HepG2 (cell line): ENCODE results near the gene EGLN1. TPM values are rescaled to one million over a fixed set of nuclear protein-coding genes. Genes with fewer than 3 reads are reported as not detected.

Experiments
- ASH2L ChIP-seq: fragments of 300-600, 200-600 bp; sonication (generic); IDR thresholded peaks from 2 replicates; pipeline ENCODE4 v1.7.0; 2017; ENCODE audit warnings: low read depth, mild to moderate bottlenecking, moderate library complexity, mixed read lengths, low read length; ENCODE audit not compliant: insufficient read length
- BRCA1 ChIP-seq: sonication (generic); formaldehyde crosslinking; IDR thresholded peaks from 2 replicates; pipeline ENCODE4 v1.4.0; 2020; ENCODE audit warnings: missing genetic modification reagents
- FOXJ3 ChIP-seq: sonication (generic); formaldehyde crosslinking; IDR thresholded peaks from 2 replicates; pipeline ENCODE4 v1.4.0; 2020; ENCODE audit warnings: missing genetic modification reagents, mild to moderate bottlenecking, borderline replicate concordance
- HOXA3 ChIP-seq: sonication (generic); formaldehyde crosslinking; IDR thresholded peaks from 2 replicates; pipeline ENCODE4 v1.5.0; 2020; ENCODE audit warnings: missing genetic modification reagents
- MED8 ChIP-seq: sonication (generic); formaldehyde crosslinking; IDR thresholded peaks from 2 replicates; pipeline ENCODE4 v1.8.1; 2023; ENCODE audit warnings: mild to moderate bottlenecking, missing genetic modification reagents; ENCODE audit not compliant: insufficient replicate concordance
- PAX8 ChIP-seq: sonication (generic); formaldehyde crosslinking; IDR thresholded peaks from 2 replicates; pipeline ENCODE4 v1.8.0; 2022; ENCODE audit warnings: mild to moderate bottlenecking, missing genetic modification reagents, borderline replicate concordance
- YEATS2 ChIP-seq: sonication (generic); formaldehyde crosslinking; IDR thresholded peaks from 2 replicates; pipeline ENCODE4 v1.4.0; 2020; ENCODE audit warnings: missing genetic modification reagents, borderline replicate concordance
- YEATS4 ChIP-seq: sonication (generic); formaldehyde crosslinking; IDR thresholded peaks from 2 replicates; pipeline ENCODE4 v1.4.0; 2020; ENCODE audit warnings: missing genetic modification reagents, borderline replicate concordance
- ZFAT ChIP-seq: sonication (generic); formaldehyde crosslinking; conservative IDR thresholded peaks from 2 replicates; pipeline ENCODE4 v1.8.1; 2023; ENCODE audit warnings: missing genetic modification reagents, inconsistent platforms
- ZFP90 ChIP-seq: sonication (generic); formaldehyde crosslinking; IDR thresholded peaks from 2 replicates; pipeline ENCODE4 v1.8.0; 2022; ENCODE audit warnings: missing genetic modification reagents, mild to moderate bottlenecking, inconsistent platforms, borderline replicate concordance
- ZMYM4 ChIP-seq: sonication (generic); formaldehyde crosslinking; IDR thresholded peaks from 2 replicates; pipeline ENCODE4 v1.8.1; 2023; ENCODE audit warnings: mild to moderate bottlenecking, missing genetic modification reagents
- ZNF225 ChIP-seq: sonication (generic); formaldehyde crosslinking; IDR thresholded peaks from 2 replicates; pipeline ENCODE4 v1.4.0; 2020; ENCODE audit warnings: mild to moderate bottlenecking, missing genetic modification reagents
- ZNF263 ChIP-seq: sonication (generic); formaldehyde crosslinking; IDR thresholded peaks from 2 replicates; pipeline ENCODE4 v1.4.0; 2020; ENCODE audit warnings: missing genetic modification reagents
- ZNF333 ChIP-seq: sonication (generic); formaldehyde crosslinking; IDR thresholded peaks from 2 replicates; pipeline ENCODE4 v1.4.0; 2020; ENCODE audit warnings: mild to moderate bottlenecking, missing genetic modification reagents, borderline replicate concordance
- ZNF562 ChIP-seq: sonication (generic); formaldehyde crosslinking; IDR thresholded peaks from 2 replicates; pipeline ENCODE4 v1.8.0; 2022; ENCODE audit warnings: missing genetic modification reagents, borderline replicate concordance
- ZNF605 ChIP-seq: sonication (generic); formaldehyde crosslinking; IDR thresholded peaks from 2 replicates; pipeline ENCODE4 v1.8.0; 2022; ENCODE audit warnings: mild to moderate bottlenecking, missing genetic modification reagents
- ZNF788 ChIP-seq: sonication (generic); formaldehyde crosslinking; IDR thresholded peaks from 2 replicates; pipeline ENCODE4 v1.5.0; 2020; ENCODE audit warnings: mild to moderate bottlenecking, missing genetic modification reagents, borderline replicate concordance
- polyA plus RNA-seq, 8 experiments: library from polyadenylated mRNA; depleted of rRNA in 3 of 8; stranded (reverse) in 7 of 8; unstranded in 1 of 8; fragments of >200 nt; fragmentation: Illumina TruSeq in 4 of 8; extraction: Trizol in 4 of 8; gene quantifications; 2 replicates each; pipeline versions ENCODE4 v1.2.1 to v1.2.3, GENCODE V29; 2011 to 2016; ENCODE audit warnings: low read depth in 4 of 8, missing spikeins in 1 of 8, mixed read lengths in 1 of 8; ENCODE audit not compliant: insufficient read depth in 1 of 8
- total RNA-seq, 5 experiments: library from RNA; depleted of rRNA; stranded (reverse); fragments of >200 nt; fragmentation: Illumina TruSeq; extraction: Trizol; gene quantifications; 2 replicates each; pipeline ENCODE4 v1.2.3, GENCODE V29; 2016; ENCODE audit warnings: low read depth in 1 of 5
- TF ChIP-seq, protein P1 (sequence below): sonication (generic); formaldehyde crosslinking; IDR thresholded peaks from 2 replicates; pipeline ENCODE4 v1.5.1; 2020; ENCODE audit warnings: mild to moderate bottlenecking, missing genetic modification reagents, moderate library complexity
- TF ChIP-seq, protein P2 (sequence below): sonication (generic); formaldehyde crosslinking; IDR thresholded peaks from 2 replicates; pipeline ENCODE4 v1.4.0; 2020; ENCODE audit warnings: mild to moderate bottlenecking, missing genetic modification reagents
- TF ChIP-seq, protein P3 (sequence below): sonication (generic); formaldehyde crosslinking; IDR thresholded peaks from 2 replicates; pipeline ENCODE4 v1.8.1; 2023; ENCODE audit warnings: mild to moderate bottlenecking, missing genetic modification reagents, borderline replicate concordance
- TF ChIP-seq, protein P4 (sequence below): IDR thresholded peaks from 2 replicates; pipeline ENCODE4 v1.6.1; 2016; ENCODE audit warnings: low read depth, borderline replicate concordance
- TF ChIP-seq, protein P5 (sequence below): sonication (generic); formaldehyde crosslinking; conservative IDR thresholded peaks from 2 replicates; pipeline ENCODE4 v1.5.0; 2020; ENCODE audit warnings: missing genetic modification reagents

Gene EGLN1
- total and polyA plus RNA-seq, 2 of the 13 experiments (the other 11 are each of a cell fraction or from before 2014, with no cell fraction given): 34.4 to 44.1 TPM

DNA sequence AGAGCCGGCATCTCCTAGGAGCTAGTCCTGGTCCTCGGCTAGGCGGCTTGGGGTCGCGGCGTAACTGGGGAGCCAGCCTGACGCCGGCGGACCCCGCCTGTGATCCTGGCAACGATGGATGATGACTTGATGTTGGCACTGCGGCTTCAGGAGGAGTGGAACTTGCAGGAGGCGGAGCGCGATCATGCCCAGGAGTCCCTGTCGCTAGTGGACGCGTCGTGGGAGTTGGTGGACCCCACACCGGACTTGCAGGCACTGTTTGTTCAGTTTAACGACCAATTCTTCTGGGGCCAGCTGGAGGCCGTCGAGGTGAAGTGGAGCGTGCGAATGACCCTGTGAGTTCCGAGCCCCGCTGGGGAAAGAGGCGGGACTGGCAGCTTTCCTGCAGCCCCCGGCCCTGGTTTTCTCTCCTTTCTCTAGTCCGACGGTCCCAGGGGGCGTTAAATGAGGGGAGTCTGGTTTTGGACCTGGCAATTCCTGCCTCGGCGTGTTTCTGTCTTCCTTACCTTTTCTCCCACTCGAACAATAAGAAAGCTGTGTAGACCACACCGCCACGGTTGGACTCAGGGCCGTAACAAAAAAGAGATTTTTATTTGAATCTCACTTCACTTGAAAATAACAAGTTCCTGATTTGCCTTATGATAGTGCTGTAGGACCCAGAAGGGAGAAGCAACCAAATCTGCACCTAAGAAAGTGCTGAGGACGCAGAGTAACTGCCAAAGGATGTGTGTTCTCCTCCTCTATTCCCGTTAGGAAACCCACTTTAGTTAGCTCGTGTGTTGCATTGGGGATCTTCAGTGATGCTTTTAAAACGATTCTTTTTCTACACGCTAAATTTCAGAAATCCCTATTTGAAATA is 83.6 kb downstream of the EGLN1 start, which contains the start of gene SPRTN (continued):
- TF ChIP-seq, protein P1, sequence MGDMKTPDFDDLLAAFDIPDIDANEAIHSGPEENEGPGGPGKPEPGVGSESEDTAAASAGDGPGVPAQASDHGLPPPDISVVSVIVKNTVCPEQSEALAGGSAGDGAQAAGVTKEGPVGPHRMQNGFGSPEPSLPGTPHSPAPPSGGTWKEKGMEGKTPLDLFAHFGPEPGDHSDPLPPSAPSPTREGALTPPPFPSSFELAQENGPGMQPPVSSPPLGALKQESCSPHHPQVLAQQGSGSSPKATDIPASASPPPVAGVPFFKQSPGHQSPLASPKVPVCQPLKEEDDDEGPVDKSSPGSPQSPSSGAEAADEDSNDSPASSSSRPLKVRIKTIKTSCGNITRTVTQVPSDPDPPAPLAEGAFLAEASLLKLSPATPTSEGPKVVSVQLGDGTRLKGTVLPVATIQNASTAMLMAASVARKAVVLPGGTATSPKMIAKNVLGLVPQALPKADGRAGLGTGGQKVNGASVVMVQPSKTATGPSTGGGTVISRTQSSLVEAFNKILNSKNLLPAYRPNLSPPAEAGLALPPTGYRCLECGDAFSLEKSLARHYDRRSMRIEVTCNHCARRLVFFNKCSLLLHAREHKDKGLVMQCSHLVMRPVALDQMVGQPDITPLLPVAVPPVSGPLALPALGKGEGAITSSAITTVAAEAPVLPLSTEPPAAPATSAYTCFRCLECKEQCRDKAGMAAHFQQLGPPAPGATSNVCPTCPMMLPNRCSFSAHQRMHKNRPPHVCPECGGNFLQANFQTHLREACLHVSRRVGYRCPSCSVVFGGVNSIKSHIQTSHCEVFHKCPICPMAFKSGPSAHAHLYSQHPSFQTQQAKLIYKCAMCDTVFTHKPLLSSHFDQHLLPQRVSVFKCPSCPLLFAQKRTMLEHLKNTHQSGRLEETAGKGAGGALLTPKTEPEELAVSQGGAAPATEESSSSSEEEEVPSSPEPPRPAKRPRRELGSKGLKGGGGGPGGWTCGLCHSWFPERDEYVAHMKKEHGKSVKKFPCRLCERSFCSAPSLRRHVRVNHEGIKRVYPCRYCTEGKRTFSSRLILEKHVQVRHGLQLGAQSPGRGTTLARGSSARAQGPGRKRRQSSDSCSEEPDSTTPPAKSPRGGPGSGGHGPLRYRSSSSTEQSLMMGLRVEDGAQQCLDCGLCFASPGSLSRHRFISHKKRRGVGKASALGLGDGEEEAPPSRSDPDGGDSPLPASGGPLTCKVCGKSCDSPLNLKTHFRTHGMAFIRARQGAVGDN (CRISPR knock-in tag): peak; percentile 56
- TF ChIP-seq, protein P2, sequence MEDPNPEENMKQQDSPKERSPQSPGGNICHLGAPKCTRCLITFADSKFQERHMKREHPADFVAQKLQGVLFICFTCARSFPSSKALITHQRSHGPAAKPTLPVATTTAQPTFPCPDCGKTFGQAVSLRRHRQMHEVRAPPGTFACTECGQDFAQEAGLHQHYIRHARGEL (CRISPR knock-in tag): peak; percentile 26; the same call in 1 of the 2 replicates
- TF ChIP-seq ZNF225 (CRISPR knock-in tag) (peak; percentile 81; the same call in 1 of the 2 replicates), ZNF263 (0 out of 2 replicates have a peak, but pooled peaks have one; percentile 57), YEATS4 (CRISPR knock-in tag) (peak; percentile 74), ZNF605 (peak; percentile 74), PAX8 (CRISPR knock-in tag) (no peak), FOXJ3 (no peak), ZNF562 (CRISPR knock-in tag) (no peak), ZMYM4 (no peak; the same call in 1 of the 2 replicates), ZNF788 (CRISPR knock-in tag) (peak; percentile 59; the same call in 1 of the 2 replicates), ZFAT (0 out of 2 replicates have a peak, but pooled peaks have one; percentile 37), ZFP90 (CRISPR knock-in tag) (peak; percentile 65; the same call in 1 of the 2 replicates), BRCA1 (CRISPR knock-in tag) (0 out of 2 replicates have a peak, but pooled peaks have one; percentile 27), HOXA3 (CRISPR knock-in tag) (peak; percentile 61; the same call in 1 of the 2 replicates), ZNF333 (CRISPR knock-in tag) (peak; percentile 61; the same call in 1 of the 2 replicates), MED8 (peak; percentile 24), ASH2L (peak; percentile 84), YEATS2 (CRISPR knock-in tag) (no peak; the same call in 1 of the 2 replicates)
- TF ChIP-seq, protein P3, sequence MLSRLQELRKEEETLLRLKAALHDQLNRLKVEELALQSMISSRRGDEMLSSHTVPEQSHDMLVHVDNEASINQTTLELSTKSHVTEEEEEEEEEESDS: no peak
- TF ChIP-seq, protein P4, sequence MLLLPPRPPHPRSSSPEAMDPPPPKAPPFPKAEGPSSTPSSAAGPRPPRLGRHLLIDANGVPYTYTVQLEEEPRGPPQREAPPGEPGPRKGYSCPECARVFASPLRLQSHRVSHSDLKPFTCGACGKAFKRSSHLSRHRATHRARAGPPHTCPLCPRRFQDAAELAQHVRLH (CRISPR knock-in tag): no peak
- TF ChIP-seq, protein P5, sequence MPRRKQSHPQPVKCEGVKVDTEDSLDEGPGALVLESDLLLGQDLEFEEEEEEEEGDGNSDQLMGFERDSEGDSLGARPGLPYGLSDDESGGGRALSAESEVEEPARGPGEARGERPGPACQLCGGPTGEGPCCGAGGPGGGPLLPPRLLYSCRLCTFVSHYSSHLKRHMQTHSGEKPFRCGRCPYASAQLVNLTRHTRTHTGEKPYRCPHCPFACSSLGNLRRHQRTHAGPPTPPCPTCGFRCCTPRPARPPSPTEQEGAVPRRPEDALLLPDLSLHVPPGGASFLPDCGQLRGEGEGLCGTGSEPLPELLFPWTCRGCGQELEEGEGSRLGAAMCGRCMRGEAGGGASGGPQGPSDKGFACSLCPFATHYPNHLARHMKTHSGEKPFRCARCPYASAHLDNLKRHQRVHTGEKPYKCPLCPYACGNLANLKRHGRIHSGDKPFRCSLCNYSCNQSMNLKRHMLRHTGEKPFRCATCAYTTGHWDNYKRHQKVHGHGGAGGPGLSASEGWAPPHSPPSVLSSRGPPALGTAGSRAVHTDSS (CRISPR knock-in tag): no peak
